ENCODE results near the gene USP34. TPM values are rescaled to one million over a fixed set of nuclear protein-coding genes. Genes with fewer than 3 reads are reported as not detected.
A peak's percentile ranks its signal among the peaks of the same experiment; 100 is the strongest.

The USP34 gene
- total RNA-seq, 1 donor from 2014 or later: 83.8 TPM

DNA sequence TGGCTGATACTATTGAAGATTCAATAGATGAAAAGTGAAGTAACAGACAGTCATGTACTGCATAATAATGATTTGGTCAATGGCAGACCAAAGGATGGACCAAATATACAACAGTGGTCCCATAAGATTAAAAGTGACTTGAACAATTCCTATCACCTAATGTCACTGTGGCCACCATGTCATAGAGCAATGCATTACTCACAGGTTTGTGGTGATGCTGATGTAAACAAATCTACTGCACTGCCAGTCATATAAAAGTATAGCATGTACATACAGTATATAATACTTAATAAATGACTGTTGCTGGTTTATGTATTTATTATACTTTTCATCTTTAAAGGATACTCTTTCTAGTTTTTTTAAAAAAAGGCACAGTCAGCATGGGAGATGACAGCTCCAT, 99.9 kb downstream of the USP34 start:
- no peak for DNase-seq (ENCODE audit: low read depth, low spot score)

DNA sequence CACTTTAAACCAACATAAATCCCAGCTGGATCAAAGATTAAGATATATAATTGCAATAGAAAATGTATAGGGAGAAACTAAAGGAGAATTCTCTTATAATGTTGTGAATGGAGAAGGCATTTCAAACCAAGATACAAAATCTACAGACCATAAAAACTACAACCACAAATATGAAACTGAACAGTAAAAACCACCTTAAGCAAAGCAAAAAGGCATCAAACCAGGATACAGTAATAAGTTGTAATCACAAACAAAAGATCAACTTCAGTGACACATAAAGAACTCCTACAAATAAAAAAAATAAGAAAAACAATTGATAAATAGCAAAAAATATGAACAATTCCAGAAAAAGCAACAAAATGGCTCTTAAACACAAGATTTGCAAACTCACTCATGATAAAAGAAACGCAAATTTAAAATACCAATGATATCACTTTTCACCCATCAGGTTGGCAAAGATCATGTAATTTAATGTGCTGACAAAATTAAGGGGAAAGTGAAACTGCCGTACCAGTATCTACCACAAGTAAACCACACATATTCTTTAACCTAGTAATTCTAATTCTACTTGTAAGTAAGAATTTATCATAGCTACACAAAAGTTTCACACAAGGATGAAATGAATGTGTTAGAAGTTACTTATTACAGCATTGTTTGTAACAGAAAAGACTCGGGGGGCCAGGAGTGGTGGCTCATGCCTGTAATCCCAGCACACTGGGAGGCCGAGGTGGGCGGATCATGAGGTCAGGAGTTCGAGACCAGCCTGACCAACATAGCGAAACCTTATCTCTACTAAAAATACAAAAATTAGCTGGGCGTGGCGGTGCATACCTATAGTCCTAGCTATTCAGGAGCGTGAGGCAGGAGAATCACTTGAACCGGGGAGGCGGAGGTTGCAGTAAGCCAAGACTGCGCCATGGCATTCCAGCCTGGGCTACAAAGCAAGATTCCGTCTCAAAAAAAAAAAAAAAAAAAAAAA, 101.9 kb downstream of the USP34 start:
- DNase-seq (ENCODE audit: low read depth, low spot score): no peak

DNA sequence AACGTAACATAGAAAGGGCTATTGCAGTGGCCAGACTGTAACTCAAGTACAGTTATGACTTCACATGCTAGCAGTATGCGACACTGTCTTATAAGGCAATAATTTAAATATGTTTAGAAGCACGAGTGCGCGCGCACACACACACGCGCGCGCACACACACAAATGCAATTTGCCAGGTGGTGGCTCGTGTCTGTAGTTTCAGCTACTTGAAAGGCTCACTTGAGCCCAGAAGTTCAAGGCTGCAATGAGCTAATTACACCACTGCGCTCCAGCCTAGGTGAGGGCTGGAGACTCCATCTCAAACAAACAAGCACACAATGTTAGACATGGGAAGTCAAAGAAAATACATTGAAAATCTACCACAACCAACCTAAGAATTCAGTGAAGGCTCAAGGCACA, 103.7 kb downstream of the USP34 start:
- no peak for DNase-seq (ENCODE audit: low read depth, low spot score)

DNA sequence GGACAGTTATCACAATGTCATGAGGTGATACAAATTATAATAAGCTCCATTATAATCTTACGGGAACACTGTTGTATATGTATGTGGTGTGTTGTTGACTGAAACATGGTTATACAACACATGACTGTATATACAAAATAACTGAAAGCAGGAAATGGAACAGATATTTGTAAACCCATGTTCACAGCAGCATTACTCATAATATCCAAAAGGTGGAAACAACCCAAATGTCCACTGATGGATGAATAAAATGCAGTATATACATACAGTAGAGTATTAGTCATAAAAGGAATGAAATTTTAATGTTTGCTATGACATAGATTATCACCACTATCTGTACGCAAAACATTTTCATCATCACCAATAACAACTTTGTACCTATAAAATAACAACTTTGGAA, 107.3 kb downstream of the USP34 start:
- no peak for DNase-seq (ENCODE audit: low read depth, low spot score)

DNA sequence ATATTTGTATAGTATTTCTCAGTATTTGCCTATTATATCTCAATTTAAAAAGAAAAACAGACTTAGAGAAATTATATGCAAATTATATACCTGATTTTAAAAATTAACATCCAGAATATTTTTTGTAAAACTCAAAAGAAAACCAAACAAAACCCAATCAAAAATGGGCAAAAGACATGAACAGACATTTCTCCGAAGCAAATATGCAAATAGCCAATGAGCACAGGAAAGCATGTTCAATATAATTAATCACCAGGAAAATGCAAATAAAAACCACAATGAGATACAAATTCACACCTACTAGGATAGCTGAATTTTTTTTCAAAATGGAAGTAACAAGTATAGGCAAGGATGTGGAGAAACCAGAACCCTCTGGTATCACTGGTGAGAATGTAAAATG, 108.0 kb downstream of the USP34 start:
- DNase-seq (ENCODE audit: low read depth, low spot score): no peak

DNA sequence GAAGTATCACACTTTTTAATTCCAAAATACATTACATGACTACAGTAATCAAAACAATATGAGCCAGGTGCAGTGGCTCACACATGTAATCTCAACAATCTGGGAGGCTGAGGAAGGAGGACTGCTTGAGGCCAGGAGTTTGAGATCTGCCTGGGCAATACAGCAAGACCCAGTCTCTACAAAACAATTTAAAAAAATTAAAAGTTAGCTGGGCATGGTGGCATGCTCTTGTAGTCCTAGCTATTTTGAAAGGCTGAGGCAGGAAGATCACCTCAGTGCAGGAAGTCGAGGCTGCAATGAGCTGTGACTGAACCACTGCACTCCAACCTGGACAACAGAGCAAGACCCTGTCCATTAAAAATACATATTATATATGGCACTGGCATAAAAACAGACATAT, 109.8 kb downstream of the USP34 start:
- DNase-seq (ENCODE audit: low read depth, low spot score): no peak

DNA sequence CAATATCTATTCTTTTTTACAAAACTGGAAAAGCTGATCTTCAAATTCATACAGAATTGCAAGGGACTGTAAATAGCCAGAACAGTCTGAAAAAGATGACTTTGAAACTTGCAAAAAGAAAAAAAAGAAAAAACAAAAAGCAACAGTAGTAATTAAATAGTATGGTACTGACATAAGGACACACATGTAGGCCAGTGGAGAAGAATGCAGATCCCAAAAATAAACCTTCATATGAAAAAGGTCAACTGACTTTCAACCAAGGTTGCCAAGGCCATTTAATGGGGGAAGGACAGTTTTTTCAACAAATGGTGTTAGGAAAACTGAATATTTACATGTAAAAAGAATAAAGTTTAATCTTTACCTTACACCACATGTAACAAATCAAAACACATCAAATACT, 111.8 kb downstream of the USP34 start:
- no peak for DNase-seq (ENCODE audit: low read depth, low spot score)

DNA sequence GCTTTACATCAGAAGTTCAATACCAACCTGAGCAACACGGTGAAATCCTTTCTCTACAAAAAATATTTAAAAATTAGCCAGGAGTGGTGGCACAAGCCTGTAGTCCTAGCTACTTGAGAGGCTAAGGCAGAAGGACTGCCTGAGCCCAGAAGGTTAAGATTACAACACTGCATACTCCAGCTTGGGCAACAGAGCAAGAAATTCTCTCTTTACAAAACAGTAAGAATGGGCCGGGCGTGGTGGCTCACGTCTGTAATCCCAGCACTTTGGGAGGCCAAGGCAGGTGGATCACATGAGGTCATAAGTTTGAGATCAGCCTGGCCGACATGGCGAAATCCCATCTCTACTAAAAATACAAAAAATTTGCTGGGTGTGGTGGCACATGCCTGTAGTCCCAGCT, 113.2 kb downstream of the USP34 start:
- DNase-seq (ENCODE audit: low read depth, low spot score): no peak

DNA sequence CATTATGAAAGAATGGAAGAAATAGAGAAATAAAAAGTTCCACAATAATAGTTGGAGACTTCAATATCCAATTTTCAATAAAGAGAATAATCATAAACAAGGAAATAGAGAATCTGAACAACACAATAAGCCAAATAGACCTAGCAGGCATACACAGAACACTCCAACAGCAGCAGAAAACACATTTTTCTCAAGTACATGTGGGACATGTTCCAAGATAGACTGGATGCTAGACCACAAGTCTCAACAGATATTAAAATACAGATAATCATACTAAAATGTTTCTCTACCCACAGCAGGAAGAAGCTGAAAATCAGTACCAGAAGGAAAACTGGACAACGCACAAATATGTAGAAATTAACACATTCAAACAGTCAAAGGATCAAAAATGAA, 113.9 kb downstream of the USP34 start:
- DNase-seq (ENCODE audit: low read depth, low spot score): no peak

DNA sequence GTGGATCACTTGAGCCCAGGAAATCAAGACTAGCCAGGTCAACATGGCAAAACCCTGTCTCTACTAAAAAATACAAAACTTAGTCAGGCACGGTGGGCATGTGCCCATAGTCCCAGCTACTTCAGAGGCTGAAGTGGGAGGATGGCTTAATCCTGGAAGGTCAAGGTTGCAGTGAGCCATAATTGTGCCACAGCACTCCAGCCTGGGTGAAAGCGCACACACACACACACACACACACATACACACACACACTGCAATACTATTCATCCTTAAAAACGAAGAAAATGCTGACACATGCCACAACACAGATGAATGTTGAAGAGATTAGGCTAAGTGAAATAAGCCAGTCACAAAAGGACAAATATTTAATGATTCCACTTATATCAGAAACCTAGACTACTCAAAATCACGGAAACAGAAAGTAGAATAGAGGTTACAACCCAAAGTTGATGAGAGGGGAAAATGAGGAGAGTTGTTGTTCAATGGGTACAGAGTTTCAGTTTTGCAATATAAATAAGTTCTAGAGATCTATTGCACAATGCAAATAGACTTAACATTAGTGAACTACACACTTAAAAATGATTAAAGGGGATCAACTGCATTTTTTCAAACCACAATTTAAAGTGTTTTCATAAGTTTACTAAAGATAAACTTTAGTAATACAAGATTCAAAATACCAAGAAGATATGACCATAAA, 114.5 kb downstream of the USP34 start:
- no peak for DNase-seq (ENCODE audit: low read depth, low spot score)

DNA sequence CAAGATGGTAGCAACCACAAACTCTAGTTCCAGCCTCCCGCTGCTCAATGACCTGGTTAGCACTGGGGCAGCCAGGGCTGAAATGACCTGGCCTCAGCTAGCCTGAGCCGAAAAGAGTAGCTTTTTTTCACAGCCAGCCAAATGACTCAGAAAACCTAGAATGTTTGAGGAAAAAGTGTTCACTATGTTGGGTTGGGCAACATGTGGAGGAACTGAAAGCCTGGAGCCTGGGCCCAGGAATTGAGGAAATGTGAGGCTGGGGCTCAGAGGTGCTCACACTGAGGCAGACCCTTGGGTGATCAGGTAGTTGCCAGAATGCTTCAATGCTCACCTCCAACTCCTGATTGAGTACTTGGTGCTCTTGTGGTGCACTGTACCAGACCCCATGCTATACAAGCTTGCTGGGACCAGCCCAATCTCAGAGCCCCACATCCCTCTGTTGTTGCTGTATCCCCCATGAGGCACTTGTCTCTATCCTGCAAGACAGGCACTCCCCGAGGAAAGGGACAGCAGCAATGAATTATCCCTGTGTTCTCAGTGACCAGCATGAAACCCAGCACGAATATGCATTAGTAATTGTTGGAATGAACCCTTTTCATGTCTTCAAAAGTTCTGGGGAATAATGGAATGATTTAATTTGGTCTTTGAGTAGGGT, 116.2 kb downstream of the USP34 start:
- no peak for DNase-seq (ENCODE audit: low read depth, low spot score)

DNA sequence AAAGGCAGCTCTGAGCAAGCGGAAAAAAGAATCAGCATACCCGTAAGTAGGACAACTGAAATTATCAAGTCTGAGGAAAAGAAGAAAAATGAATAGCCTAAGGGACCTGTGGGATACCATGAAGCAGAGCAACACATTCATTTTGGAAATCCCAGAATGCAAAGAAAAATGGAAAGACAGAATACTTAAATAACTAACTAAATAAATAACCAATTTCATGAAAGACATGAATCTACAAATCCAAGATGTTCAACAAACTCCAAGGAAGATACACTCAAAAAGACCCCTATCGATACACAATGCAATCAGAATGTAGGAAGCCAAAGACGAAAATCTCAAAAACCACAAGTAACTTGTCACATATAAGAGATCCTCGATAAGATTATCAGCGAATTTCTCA, 117.0 kb downstream of the USP34 start:
- no peak for DNase-seq (ENCODE audit: low read depth, low spot score)

DNA sequence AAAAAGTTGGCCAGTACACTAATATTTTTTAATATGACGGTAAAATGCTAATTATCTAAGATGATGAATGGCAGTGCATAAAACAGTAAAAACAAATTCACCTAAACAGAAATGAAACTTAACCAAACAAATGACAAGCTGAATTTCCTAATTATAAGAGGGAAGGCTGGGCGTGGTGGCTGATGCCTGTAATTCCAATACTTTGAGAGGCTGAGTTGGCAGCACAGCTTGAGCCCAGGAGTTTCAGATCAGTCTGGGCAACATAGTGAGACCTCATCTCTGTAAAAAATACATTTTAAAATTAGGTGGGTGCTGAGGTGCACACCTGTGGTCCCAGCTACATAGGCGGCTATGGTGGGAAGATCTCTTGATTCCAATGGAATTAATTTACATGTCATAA, 120.1 kb downstream of the USP34 start:
- DNase-seq (ENCODE audit: low read depth, low spot score): no peak

DNA sequence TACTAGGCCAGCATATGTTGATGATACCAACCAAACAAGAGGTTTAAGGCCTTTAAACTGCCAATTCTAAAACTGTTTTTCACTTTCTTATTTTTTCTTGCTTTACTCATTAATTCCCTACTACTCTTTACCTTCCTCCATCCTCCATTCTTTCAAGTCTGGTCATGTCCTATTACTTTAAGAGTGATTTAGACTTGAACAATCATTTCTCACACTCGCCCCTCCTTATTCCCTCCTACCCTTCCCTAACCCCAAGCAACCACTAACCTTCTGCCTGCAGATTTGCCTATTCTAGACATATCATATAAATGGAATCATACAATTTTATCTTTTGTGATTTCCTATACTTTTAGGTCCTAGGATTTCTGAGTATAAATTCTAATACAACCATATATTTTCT, 127.7 kb downstream of the USP34 start:
- DNase-seq (ENCODE audit: low read depth, low spot score): no peak

DNA sequence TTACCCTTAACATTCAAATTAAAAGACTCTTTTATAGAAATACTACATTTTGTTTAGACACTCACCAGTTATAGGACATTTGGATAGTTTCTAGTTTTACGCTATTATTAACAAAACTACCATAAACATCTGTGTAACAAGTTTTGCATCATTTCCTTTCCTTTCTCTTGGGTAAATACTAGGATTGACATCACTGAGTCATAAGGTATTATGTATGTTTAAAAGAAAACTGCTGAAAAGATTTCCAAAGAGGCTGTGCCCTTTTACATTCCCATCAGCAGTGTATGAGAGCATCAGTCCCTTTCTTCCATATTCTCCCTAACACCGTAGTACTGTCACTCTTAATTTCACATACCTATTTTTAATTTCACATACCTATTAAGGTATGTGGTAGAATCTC, 130.6 kb downstream of the USP34 start:
- DNase-seq (ENCODE audit: low read depth, low spot score): peak; percentile 8

DNA sequence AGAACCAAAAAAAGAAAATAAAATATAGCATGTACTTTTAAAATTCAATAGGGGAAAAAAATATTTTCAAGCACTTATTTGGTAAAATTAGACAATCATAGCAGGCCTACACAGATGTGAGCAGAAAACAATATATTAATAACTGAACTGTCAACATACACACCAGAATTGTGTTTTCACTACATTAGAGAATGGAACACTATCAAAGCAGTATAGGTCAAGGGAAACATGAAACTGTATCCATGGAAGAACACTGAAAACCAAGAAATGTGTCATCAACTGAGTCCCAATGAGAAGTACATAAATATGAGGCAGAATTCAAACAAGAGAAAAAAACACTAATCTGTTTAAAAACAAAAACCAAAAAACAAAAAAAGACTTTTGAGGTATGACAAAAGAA, 132.4 kb downstream of the USP34 start:
- no peak for DNase-seq (ENCODE audit: low read depth, low spot score)

DNA sequence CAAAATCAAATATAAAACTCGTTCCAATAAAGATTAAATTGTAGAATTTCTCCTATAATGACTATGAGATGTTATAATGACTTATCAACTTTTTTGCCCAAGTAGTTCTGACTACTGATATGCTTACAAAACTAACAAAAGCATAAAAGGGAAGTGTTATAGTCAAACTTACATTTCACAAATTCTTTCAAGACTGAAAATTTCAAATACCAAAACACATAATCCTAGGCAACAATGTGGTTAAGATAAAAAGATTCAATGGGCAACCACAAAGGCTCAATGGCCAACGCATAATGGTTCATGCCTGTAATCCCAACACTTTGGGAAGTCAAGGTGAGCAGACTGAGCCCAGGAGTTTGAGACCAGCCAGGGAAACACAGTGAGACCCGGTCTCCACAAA, 135.7 kb downstream of the USP34 start:
- no peak for DNase-seq (ENCODE audit: low read depth, low spot score)

DNA sequence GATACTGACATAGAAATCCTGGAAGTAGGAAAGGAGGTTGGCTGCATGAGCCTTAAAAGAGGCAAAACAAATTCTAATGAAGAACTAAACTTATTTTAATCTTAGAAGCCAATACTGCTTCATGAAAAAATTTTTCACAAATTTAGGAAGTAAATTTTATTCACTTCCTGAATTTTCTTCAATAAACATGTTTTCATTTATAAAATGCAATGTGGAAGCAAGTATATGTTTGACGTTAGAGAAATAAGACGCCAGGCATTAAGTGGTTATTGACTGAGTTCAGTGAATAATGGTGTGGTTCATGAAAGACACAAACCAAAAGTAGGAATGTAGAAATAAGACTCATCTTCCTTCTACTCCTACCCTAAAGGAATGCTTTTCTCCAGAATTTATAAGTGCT, 136.4 kb downstream of the USP34 start:
- DNase-seq (ENCODE audit: low read depth, low spot score): no peak

DNA sequence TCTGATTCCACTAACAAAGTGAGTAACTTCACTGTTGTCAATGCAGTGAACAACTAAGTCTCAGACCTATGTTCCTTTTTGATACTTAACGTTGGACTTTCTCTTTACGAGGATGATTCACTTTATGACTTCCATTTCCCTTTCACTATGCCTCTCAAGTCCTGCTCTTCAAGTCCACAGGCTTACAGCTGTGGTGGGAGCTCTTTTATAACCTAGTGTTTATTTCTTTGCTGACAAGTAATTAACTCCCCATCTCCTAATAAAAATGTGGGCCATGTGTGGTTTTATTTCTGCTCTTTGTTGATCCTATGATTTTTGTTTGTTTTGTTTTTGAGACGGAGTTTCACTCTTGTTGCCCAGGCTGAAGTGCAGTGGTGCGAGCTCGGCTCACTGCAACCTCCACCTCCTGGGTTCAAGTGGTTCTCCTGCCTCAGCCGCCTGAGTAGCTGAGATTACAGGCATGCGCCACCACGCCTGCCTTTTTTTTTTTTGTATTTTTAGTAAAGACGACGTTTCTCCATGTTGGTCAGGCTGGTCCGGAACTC, 142.1 kb downstream of the USP34 start:
- DNase-seq (ENCODE audit: low read depth, low spot score): no peak

DNA sequence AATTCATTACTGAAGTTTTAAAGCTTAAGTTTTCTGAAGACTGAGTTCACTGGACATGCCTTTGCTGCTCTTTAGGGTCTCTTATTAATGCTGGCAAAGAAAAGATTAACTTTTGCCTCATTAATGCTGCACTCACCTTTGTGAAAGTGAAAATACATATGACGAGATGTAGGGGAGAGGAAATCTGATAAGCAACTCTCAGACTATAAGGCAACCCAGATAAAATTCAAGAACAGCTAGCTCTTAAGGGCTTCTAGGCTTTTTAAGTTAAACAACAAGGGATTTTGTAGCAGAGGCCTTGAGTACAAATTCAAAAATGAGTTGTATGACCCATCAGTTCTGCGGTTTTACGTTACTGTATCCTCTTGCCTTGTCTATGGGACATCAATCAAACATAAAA, 143.7 kb downstream of the USP34 start:
- no peak for DNase-seq (ENCODE audit: low read depth, low spot score)

DNA sequence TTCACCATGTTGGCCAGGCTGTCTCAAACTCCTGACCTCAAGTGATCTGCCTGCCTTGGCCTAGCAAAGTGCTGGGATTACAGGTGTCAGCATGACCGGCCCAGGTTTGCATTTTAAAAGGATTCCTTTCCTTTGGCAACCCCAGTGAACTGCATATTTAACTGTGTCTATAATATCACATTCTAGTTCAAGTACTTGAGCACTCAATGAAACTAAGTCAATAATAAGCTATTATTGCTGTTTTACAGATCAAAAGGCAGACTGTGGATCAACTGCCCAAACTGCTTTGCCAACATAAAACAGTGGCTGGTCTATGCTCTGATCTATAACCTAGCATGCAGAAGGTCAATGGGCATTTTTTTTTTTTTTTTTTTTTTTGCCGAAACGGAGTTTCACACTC, 144.5 kb downstream of the USP34 start:
- DNase-seq (ENCODE audit: low read depth, low spot score): no peak

DNA sequence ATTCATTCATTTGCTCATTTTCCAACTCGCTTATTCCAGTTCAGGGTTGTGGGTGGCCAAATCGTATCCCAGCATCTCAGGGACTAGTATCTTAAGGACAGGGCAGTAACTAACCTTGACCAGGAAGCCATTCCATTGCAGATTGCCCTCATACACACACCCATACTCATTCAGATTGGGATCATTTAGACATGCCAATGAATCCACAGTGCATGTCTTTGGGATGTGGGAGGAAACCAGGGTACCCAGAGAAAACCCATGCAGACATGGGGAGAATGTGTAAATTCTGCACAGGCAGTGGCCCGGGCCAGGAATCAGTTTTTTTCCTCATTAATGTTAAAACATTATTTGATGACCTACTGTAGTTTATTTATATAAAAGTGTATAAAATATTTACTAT, 150.7 kb downstream of the USP34 start:
- no peak for DNase-seq (ENCODE audit: low read depth, low spot score)
